ENCODE results near the gene TCF7L2.

The TCF7L2 gene

DNA sequence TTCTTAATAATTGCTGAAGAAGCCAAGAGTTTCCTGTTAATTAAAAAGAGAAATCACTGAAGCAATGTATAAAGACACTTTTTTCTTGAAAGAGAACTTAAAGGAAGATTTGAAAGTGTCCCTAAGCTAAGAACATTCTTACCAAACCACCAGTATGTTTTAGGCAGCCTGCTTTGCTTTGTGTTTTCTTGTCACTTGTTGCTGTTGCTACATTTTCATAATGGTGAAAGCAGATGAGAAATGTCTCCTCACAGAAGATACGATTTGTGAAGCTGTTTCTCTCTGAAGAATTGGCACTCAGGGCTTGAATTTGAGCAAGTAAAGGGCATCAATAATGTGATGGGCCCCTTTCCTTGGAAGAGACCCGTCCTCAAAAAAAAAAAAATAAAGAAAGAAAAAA is 30.9 kb downstream of the TCF7L2 start:
- DNase-seq (ENCODE audit: low spot score), result no peak
- TF ChIP-seq, protein P1, sequence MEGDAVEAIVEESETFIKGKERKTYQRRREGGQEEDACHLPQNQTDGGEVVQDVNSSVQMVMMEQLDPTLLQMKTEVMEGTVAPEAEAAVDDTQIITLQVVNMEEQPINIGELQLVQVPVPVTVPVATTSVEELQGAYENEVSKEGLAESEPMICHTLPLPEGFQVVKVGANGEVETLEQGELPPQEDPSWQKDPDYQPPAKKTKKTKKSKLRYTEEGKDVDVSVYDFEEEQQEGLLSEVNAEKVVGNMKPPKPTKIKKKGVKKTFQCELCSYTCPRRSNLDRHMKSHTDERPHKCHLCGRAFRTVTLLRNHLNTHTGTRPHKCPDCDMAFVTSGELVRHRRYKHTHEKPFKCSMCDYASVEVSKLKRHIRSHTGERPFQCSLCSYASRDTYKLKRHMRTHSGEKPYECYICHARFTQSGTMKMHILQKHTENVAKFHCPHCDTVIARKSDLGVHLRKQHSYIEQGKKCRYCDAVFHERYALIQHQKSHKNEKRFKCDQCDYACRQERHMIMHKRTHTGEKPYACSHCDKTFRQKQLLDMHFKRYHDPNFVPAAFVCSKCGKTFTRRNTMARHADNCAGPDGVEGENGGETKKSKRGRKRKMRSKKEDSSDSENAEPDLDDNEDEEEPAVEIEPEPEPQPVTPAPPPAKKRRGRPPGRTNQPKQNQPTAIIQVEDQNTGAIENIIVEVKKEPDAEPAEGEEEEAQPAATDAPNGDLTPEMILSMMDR (IDR thresholded peaks at IDR 0.05; ENCODE audit: borderline replicate concordance, control extremely low read depth, extremely low read depth, insufficient read depth, missing control alignments), result no peak
- in situ Hi-C loops (cut with MboI; ENCODE audit: low sequenced_read_pairs, unreplicated experiment), result no loop called here

DNA sequence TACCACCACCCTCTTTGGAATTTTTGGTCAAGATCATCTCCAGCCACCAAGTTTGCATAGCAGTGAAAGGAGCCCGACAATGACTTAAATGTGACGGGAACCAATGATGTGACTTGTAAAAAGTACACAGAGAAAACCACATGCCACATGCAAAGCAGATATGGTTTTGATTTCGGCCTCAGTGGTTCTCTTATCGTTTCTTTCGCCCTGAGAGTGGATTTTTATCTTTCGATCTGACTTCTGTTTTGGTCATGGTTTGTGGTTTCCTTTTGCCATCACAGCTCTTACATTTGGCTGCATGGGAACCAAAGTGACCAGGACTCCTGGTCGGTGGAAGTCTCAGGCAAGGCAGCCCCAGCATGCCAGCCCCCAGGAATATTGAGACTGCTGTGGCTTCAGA is 31.5 kb downstream of the TCF7L2 start:
- TF ChIP-seq, protein P1 (IDR thresholded peaks at IDR 0.05; ENCODE audit: borderline replicate concordance, control extremely low read depth, extremely low read depth, insufficient read depth, missing control alignments), result no peak
- peak; percentile 66 for DNase-seq (ENCODE audit: low spot score)
- in situ Hi-C loops (cut with MboI; ENCODE audit: low sequenced_read_pairs, unreplicated experiment), result no loop called here

DNA sequence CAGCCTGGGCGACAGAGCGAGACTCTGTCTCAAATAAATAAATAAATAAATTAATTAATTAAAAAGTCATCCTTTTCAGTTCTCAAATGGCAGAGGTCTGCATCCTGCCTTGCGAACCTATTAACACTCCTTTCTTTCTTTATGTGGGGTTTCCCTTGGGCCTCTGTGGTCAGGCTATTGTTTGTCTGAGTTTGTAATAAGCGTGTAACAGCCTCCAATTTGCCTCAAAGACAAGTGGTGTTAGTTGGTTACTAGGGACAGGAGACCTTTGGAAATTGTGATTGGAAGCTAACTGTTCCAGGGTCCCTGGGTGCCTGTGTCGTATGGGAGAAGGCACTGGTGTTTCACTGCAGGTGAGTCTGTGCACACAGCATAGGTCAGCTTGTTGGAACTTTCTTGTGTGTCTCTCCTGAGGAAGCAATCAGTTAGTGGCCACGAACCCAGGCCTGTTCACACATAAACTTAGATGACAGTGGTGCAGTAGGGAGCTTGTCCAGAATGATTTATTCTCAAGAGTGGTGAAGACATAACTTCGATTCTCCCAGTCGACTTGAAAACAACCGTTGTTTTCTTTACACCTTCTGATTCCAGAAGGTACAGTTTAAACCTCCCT is 33.5 kb downstream of the TCF7L2 start:
- DNase-seq (ENCODE audit: low spot score), result no peak
- TF ChIP-seq, protein P1 (IDR thresholded peaks at IDR 0.05; ENCODE audit: borderline replicate concordance, control extremely low read depth, extremely low read depth, insufficient read depth, missing control alignments), result no peak
- in situ Hi-C loops (cut with MboI; ENCODE audit: low sequenced_read_pairs, unreplicated experiment), result no loop called here

DNA sequence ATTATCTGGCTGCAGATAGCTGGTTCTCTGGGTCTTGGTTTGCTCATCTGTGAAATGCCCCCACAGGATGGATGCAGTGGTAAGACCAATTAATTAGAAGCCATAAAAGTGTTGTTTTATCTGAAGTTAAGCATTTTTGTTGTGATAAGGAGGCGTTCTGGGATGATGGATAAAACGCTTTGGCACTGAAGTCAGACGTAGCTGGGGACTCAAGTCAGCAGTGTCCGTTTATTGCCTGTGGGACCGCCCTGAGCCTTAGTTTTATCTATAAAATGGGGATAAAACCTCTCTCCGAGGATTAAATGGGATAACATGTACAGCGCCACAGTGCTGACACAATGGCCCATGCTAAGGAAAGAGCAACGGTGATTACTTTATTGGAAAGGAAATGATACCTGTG is 34.7 kb downstream of the TCF7L2 start:
- DNase-seq (ENCODE audit: low spot score), result no peak
- in situ Hi-C loops (cut with MboI; ENCODE audit: low sequenced_read_pairs, unreplicated experiment), result no loop called here
- TF ChIP-seq, protein P1 (IDR thresholded peaks at IDR 0.05; ENCODE audit: borderline replicate concordance, control extremely low read depth, extremely low read depth, insufficient read depth, missing control alignments), result no peak

DNA sequence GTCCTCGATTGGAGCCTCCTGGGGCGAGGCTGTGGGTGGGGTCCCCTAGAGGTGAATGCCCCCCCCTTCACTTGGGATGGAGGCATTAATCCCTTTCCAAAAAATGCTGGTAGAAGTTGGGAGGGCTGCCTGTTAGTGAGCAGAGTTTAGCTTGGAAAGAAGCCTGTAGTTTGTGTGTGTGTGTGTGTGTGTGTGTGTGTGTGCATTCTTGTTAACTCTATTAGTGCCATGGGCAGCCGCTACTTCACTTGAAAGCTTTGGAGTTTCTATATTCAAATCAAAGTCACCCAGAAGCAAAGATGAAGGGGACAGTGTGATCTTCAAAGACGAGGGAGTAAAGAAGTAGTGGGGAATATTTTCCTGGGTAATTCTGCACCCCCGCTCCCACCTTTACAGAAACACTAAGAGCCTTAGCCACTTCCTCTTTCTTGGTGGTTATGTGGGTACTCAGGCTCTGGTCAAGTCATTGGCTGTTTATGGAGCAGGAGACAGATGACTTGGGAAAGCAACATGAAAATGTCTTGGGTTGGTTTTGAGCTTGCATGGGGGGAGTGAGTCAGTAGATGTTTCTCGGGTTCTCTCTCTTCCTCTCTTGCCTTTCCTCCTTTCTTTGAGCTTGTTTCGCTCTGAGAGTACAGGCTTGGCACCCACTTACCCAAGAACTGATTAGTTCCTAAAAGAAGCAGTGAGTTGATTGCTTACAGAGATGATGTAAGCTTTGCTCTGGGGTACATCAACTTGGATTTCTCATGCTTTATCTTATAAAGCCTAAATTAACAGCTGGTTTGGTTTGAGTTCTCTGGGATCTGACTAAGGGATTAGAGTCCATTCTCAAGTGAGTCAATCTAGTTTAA is 35.9 kb downstream of the TCF7L2 start:
- DNase-seq (ENCODE audit: low spot score), result no peak
- in situ Hi-C loops (cut with MboI; ENCODE audit: low sequenced_read_pairs, unreplicated experiment), result no loop called here

DNA sequence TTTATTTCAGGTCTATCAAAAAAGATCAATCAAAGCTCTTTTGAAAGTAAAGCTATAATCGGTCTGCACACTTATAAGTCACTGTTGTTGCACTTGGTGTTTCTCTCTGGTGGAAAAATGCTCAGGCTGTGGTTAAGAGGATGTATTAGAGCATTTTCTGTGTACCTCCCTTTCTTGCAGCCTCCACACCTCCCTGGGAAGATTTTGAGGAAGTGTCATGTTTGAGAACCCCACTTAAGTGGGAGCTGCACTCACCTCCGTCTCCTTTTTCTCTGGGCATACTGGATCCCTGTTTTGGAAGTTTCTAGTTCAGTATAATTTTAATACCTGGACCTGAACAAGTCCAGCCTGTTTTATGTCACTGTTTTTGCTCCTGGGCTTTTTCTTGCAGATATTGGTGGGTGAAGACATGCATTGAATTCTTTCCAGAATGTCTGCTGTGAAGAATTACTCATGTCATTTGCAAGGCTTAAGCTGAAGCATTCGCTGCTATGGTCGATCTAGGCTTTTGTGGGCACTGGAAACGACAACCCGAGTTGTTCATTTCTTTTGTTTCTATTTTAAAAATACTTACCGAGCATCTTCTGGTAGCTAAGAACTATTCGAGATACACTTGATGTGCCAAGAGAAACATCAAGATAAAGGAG is 36.6 kb downstream of the TCF7L2 start:
- TF ChIP-seq, protein P1 (IDR thresholded peaks at IDR 0.05; ENCODE audit: borderline replicate concordance, control extremely low read depth, extremely low read depth, insufficient read depth, missing control alignments), result no peak
- in situ Hi-C loops (cut with MboI; ENCODE audit: low sequenced_read_pairs, unreplicated experiment), result no loop called here
- no peak for DNase-seq (ENCODE audit: low spot score)

More for the DNA sequence above, 35.9 kb downstream of the TCF7L2 start:
- TF ChIP-seq, protein P1 (IDR thresholded peaks at IDR 0.05; ENCODE audit: borderline replicate concordance, control extremely low read depth, extremely low read depth, insufficient read depth, missing control alignments), result no peak

All from GM13976 (cell line).